Activated naive CD4-positive, alpha-beta T cell treated with anti-CD3 and anti-CD28 coated beads, Interleukin-2, amount 10 ng/mL, durations not matched to agents 7 days and 5 days (primary cell): ENCODE results near the gene ASTN2.

Experiments used
- CTCF ChIA-PET: fragments of 350-600 bp; sonication (Branson Sonifier 250); formaldehyde crosslinking; loops from one replicate; lab custom pipeline; 2021; ENCODE audit warnings: antibody characterized with exemption; lab: Charles Lee
- DNase-seq: peaks from one replicate; pipeline ENCODE4 v3.0.0-alpha.2; 2020
- H3K27ac Mint-ChIP-seq: one replicate; pipeline ENCODE4 v1.8.0; 2021; ENCODE audit warnings: mild to moderate bottlenecking, moderate library complexity, mixed read lengths
- H3K27me3 Mint-ChIP-seq: one replicate; pipeline ENCODE4 v1.8.0; 2021; ENCODE audit warnings: mild to moderate bottlenecking, mixed read lengths
- H3K36me3 Mint-ChIP-seq: one replicate; pipeline ENCODE4 v1.8.0; 2021; ENCODE audit warnings: mixed read lengths
- H3K4me1 Mint-ChIP-seq: one replicate; pipeline ENCODE4 v1.8.0; 2021; ENCODE audit warnings: mixed read lengths
- H3K4me3 Mint-ChIP-seq: one replicate; pipeline ENCODE4 v1.8.0; 2021; ENCODE audit warnings: mild to moderate bottlenecking, moderate library complexity, mixed read lengths
- H3K9me3 Mint-ChIP-seq: one replicate; pipeline ENCODE4 v1.8.0; 2021; ENCODE audit warnings: mixed read lengths

ASTN2 gene

DNA sequence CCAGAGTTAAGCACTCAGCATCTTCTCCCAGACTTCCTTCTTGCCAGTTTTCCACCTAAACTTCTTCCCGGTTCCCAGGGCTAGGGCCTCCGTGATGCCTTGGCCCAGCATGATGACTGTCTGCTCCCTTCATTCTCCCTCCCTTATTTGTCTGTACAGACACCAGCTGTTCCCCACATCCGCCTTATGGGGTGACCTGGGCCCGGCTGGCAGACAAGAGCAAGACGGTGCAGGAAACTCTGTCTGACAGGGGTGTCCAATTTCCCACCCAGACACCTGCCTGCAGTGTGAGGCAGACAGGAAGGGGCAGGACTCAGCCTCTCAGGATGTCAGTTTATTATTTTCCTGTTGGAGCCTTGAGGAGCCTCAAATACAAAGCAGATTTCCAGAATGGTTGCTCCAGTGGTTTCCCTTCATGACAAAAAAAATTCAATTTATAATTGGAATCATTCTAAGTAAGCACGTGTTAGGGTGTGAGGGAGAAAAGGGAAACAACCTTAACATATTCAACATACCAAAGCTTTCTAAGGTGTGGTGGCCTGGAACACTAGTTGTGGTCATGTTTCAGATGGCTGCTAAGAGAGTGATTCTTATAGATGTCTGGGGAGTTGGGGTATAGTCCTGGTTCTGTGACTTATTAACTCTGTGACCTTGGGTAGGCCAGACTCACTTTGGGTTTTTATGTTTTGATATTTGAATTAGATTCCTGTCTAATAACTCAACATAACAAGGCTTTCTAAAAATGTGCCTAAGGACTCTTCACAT lies 1026.7 kb downstream of the ASTN2 start:
- H3K4me3 Mint-ChIP-seq, result no peak overlapping the region
- CTCF ChIA-PET, result no interaction called here
- no peak overlapping the region for H3K27ac Mint-ChIP-seq
- H3K9me3 Mint-ChIP-seq, result no peaks in the 10 kb centered on the region
- no peaks in the 10 kb centered on the region for H3K27me3 Mint-ChIP-seq
- H3K4me1 Mint-ChIP-seq, result no peaks in the 10 kb centered on the region
- no peak for DNase-seq
- no peaks in the 10 kb centered on the region for H3K36me3 Mint-ChIP-seq

DNA sequence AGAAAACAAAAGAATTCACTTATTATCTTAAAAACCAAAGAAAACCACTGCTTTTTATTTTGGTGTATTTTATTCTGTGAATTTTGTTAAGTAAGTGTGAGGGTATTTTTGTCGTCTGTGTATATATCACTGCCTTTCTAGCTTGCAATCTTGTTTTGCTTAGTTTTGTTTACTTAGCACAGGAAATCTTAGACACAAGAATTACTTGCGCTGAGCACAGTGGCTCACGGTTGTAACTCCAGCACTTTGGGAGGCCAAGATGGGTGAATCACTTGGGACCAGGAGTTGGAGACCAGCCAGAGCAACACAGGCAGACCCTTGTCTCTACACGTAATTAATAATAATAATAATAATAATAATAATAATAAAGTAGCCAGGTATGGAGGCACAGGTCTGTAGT lies 1030.9 kb downstream of the ASTN2 start:
- DNase-seq, result no peak
- H3K36me3 Mint-ChIP-seq, result no peaks in the 10 kb centered on the region
- CTCF ChIA-PET, result no interaction called here
- no peaks in the 10 kb centered on the region for H3K4me1 Mint-ChIP-seq
- H3K27me3 Mint-ChIP-seq, result no peaks in the 10 kb centered on the region
- no peak overlapping the region for H3K4me3 Mint-ChIP-seq
- no peak overlapping the region for H3K27ac Mint-ChIP-seq
- H3K9me3 Mint-ChIP-seq, result no peaks in the 10 kb centered on the region

DNA sequence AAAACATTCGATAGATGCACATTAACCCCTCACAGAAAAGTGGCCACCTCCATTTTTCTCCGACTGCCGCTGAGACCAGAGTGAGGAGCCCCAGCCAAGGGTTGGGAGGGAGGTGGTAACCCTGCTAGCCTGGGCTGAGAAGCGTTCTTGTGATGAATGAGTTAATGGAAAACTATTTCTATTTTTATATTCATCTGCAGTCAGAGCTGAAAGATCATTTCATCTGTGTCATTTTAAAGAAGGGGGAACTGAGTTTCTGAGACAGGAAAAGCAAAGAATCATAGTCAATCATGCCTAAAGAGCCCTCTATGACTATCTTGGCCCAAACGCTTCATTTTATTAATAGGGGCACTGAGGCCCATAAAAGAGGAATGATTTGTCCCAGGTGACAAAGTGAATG lies 1031.7 kb downstream of the ASTN2 start:
- Mint-ChIP-seq H3K4me1 (no peaks in the 10 kb centered on the region), H3K27me3 (no peaks in the 10 kb centered on the region), H3K9me3 (no peaks in the 10 kb centered on the region), H3K27ac (no peak overlapping the region), H3K4me3 (no peak overlapping the region), H3K36me3 (no peaks in the 10 kb centered on the region)
- DNase-seq, result no peak
- CTCF ChIA-PET, result no interaction called here

DNA sequence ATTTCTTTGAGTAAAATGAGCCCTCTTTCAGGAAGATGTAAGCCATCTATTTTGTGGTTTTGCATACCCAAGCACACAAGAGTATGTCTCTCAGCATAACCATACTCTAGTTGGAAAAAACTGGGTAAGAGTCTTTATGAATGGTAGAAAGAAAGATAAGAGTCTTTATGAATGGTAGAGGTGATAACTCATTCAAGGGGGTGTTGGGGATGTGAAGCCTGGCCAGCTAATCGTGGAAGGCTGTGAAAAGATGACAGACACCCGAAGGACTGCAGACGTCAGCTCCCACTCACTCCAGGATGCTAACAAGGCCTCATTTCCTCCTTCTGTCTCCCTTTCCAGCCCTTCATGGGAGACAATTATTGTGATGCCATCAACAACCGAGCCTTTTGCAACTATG lies 1032.8 kb downstream of the ASTN2 start:
- Mint-ChIP-seq H3K9me3 (no peaks in the 10 kb centered on the region), H3K27me3 (no peaks in the 10 kb centered on the region), H3K4me3 (no peak overlapping the region), H3K4me1 (no peaks in the 10 kb centered on the region), H3K36me3 (no peaks in the 10 kb centered on the region), H3K27ac (no peak overlapping the region)
- DNase-seq, result no peak
- CTCF ChIA-PET, result no interaction called here

DNA sequence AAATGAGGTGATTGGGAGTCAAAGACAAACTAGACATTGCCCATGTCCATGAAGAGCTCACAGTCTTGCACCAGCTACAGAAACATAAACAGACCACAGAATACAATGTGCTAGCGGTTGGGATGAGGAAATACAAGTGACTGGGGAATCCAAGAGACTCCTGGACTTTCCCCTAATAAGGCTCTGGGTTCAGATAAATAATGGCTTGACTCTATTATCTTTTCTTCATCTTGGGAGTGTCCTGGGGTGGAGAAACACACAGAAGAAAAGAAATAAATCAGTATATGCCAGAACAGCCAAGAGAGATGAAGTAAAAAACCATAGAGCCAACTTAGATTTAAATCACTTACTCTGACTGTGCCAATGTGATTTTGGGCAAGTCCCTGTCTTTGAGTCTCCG lies 1033.5 kb downstream of the ASTN2 start:
- no peaks in the 10 kb centered on the region for H3K4me1 Mint-ChIP-seq
- CTCF ChIA-PET, result no interaction called here
- no peak for DNase-seq
- H3K36me3 Mint-ChIP-seq, result no peaks in the 10 kb centered on the region
- no peaks in the 10 kb centered on the region for H3K9me3 Mint-ChIP-seq
- H3K27me3 Mint-ChIP-seq, result no peaks in the 10 kb centered on the region
- no peak overlapping the region for H3K4me3 Mint-ChIP-seq
- no peak overlapping the region for H3K27ac Mint-ChIP-seq

DNA sequence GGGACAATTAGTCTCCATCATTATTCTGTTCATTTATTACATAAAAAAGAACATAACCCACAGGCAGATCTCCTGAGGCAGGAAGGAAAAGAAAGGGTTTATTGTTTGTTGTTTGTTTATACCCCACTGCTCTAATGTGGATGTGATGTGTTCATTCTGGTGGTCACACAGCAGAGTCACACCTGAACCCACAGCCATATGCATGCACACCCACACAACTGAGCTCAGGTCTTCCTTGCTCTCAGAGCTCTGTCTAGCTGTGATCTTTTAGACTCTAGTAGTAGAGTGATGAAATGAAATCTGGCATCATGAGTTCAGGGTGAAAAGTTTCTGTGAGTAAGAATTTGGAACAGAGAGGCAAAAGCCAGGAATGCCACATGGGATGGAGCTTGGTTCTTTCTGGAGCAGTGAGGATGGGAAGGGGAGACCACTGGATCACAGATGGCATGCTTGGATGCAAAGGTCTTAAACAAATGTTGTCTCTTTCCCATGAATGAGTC lies 1034.3 kb downstream of the ASTN2 start:
- no peak for DNase-seq
- H3K27me3 Mint-ChIP-seq, result no peaks in the 10 kb centered on the region
- H3K36me3 Mint-ChIP-seq, result no peaks in the 10 kb centered on the region
- H3K4me1 Mint-ChIP-seq, result no peaks in the 10 kb centered on the region
- no peaks in the 10 kb centered on the region for H3K9me3 Mint-ChIP-seq
- no peak overlapping the region for H3K4me3 Mint-ChIP-seq
- H3K27ac Mint-ChIP-seq, result no peak overlapping the region
- CTCF ChIA-PET, result no interaction called here

DNA sequence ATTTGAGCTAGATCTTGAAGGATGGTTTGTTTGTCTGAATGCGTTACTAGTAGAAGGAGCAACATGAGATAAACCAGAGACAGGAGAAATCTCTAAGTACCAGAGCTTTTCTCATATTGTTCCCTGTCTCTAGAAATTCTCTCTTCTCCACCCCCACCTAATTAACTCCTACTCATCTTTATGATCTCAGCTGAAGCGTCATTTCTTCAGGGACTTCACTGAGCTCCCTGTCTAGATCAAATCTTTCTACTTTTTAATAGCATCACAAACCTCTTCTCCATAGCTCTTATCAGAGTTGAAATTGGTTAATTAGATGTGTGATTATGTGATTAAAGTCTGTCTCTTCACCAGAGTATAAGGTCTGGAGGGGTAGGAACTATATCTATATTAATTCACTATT lies 1035.0 kb downstream of the ASTN2 start:
- H3K4me3 Mint-ChIP-seq, result no peak overlapping the region
- DNase-seq, result no peak
- no peak overlapping the region for H3K27ac Mint-ChIP-seq
- H3K27me3 Mint-ChIP-seq, result no peaks in the 10 kb centered on the region
- H3K36me3 Mint-ChIP-seq, result no peaks in the 10 kb centered on the region
- no peaks in the 10 kb centered on the region for H3K9me3 Mint-ChIP-seq
- CTCF ChIA-PET, result no interaction called here
- H3K4me1 Mint-ChIP-seq, result no peaks in the 10 kb centered on the region

DNA sequence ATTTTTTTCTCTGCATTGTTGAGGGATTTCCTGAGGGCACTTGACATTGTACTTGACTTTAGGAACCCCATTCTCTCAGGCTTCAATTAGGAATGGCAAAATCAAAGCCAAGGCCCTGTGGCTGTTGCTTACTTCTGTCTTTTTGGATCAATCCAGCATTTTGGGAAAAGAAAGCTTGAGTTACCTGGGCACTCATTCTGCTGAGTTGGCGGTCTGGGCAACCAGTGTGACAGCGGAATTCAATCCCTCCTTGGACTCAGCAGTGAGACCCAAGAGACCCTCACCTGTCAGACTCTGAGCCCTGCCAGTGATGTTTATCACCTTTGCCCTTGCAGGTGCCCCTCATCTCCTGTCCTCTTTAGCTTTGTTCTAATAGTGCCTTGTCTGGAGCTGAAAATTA lies 1036.0 kb downstream of the ASTN2 start:
- Mint-ChIP-seq H3K36me3 (no peaks in the 10 kb centered on the region), H3K27me3 (no peaks in the 10 kb centered on the region), H3K27ac (no peak overlapping the region), H3K4me3 (no peak overlapping the region), H3K4me1 (no peaks in the 10 kb centered on the region), H3K9me3 (no peaks in the 10 kb centered on the region)
- DNase-seq, result no peak
- CTCF ChIA-PET, result no interaction called here

DNA sequence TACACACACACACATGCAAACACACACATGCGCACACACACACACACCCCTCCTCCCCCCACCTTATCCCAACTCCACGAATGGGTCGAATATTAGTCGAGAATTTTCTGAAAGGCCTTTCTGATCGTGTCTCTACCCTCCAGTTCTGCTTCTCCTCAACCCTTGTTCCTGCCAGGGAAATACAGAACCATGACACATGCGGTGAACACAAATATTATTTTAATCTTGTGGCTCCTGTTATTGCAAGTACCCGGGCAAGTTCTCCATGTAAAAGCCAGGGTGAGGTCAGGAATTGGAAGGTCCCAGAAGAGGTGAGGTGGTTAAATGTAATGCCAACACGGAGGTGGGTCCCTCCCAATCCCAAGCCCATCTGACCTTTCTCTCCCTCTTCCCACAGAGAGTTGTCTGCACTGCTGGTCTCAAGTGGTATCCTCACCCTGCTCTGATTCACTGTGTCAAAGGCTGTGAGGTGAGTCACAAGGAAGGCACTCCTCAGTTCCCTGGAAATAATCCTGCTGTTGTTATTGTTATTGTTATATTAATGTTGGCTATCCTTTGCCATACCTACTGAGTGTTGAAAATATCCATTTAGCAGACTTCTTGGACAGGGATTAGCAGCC lies 1037.6 kb downstream of the ASTN2 start:
- Mint-ChIP-seq H3K9me3 (no peaks in the 10 kb centered on the region), H3K27ac (no peak overlapping the region), H3K4me1 (no peaks in the 10 kb centered on the region), H3K36me3 (no peaks in the 10 kb centered on the region), H3K4me3 (no peak overlapping the region), H3K27me3 (no peaks in the 10 kb centered on the region)
- CTCF ChIA-PET, result no interaction called here
- DNase-seq, result no peak
